HG03097 (cell line): ENCODE results near the gene STRADB.
A peak's percentile ranks its signal among the peaks of the same experiment; 100 is the strongest.
"Not testable (repeated sequence)": the region's sequence is repeated elsewhere in the genome, so short reads cannot be mapped to it uniquely, and the experiment has no call there.

ENCODE experiments used
- ATAC-seq: cut with Tn5 transposase; IDR thresholded peaks from one replicate; pipeline ENCODE4 v1.9.1; 2021; ENCODE audit not compliant: unreplicated experiment, low FRiP score

STRADB gene

GRCh38 chr2:201451292-201452057 lies at the start of gene STRADB, which contains the start of gene TRAK2:
TSS of gene STRADB (plus strand) at chr2:201451740. CDS start at chr2:201454841, 3,101 bp downstream.
TSS of gene TRAK2 (minus strand) at chr2:201451458. CDS start at chr2:201420507, 30,951 bp downstream.
- ATAC-seq = peak; percentile 97

GRCh38 chr2:201401815-201402214 lies 49.7 kb upstream of the STRADB start:
- no peak for ATAC-seq

GRCh38 chr2:201402651-201403562 lies 48.6 kb upstream of the STRADB start:
- ATAC-seq = no peak

GRCh38 chr2:201403880-201404279 lies 47.7 kb upstream of the STRADB start:
- no peak for ATAC-seq

- ATAC-seq = no peak
These were observed 46.8 kb upstream of the STRADB start for GRCh38 chr2:201404699-201405280.

GRCh38 chr2:201406077-201406662 lies 45.4 kb upstream of the STRADB start:
- no peak for ATAC-seq

- no peak for ATAC-seq
These were observed 44.3 kb upstream of the STRADB start for GRCh38 chr2:201407265-201407664.

GRCh38 chr2:201408931-201409330 lies 42.6 kb upstream of the STRADB start:
- no peak for ATAC-seq

- ATAC-seq = no peak
These were observed 40.1 kb upstream of the STRADB start for GRCh38 chr2:201411421-201411820.

- ATAC-seq = no peak
These were observed 38.4 kb upstream of the STRADB start for GRCh38 chr2:201413143-201413542.

- no peak for ATAC-seq
These were observed 38.0 kb upstream of the STRADB start for GRCh38 chr2:201413552-201413951.

GRCh38 chr2:201414099-201415023 lies 37.2 kb upstream of the STRADB start:
- no peak for ATAC-seq

GRCh38 chr2:201415149-201415548 lies 36.4 kb upstream of the STRADB start:
- ATAC-seq = no peak

GRCh38 chr2:201419057-201419635 lies 32.4 kb upstream of the STRADB start:
- no peak for ATAC-seq

- ATAC-seq = no peak
These were observed 31.6 kb upstream of the STRADB start for GRCh38 chr2:201419986-201420385.

- ATAC-seq = no peak
These were observed 31.0 kb upstream of the STRADB start for GRCh38 chr2:201420442-201421113.

- no peak for ATAC-seq
These were observed 25.6 kb upstream of the STRADB start for GRCh38 chr2:201425952-201426351.

GRCh38 chr2:201428366-201428765 lies 23.2 kb upstream of the STRADB start:
- not testable (repeated sequence) for ATAC-seq

GRCh38 chr2:201429835-201430234 lies 21.7 kb upstream of the STRADB start:
- not testable (repeated sequence) for ATAC-seq
